ENCODE measurements around the gene FAM83G.

Gene FAM83G

GRCh38 chr17:18987862-18988545, 16.6 kb downstream of the FAM83G start:
- no peak for FAIRE-seq

- no peak for FAIRE-seq
Measured at GRCh38 chr17:18987230-18987610, 17.3 kb downstream of the FAM83G start.

- FAIRE-seq: no peak
Measured at GRCh38 chr17:18986541-18987229, 17.9 kb downstream of the FAM83G start.

GRCh38 chr17:18985475-18985874, 19.1 kb downstream of the FAM83G start:
- no peak for FAIRE-seq

- FAIRE-seq: no peak
Measured at GRCh38 chr17:18984273-18985114, 20.1 kb downstream of the FAM83G start.

GRCh38 chr17:18981642-18982424, 22.7 kb downstream of the FAM83G start:
- no peak for FAIRE-seq

- FAIRE-seq: no peak
Measured at GRCh38 chr17:18981335-18981641, 23.3 kb downstream of the FAM83G start.

- no peak for FAIRE-seq
Measured at GRCh38 chr17:18980682-18981334, 23.8 kb downstream of the FAM83G start.

- FAIRE-seq: no peak
Measured at GRCh38 chr17:18978655-18979054, 25.9 kb downstream of the FAM83G start.

GRCh38 chr17:18978050-18978449, 26.5 kb downstream of the FAM83G start:
- no peak for FAIRE-seq

- FAIRE-seq: no peak
Measured at GRCh38 chr17:18977646-18978045, 26.9 kb downstream of the FAM83G start.

- FAIRE-seq: no peak
Measured at GRCh38 chr17:18977021-18977420, 27.5 kb downstream of the FAM83G start.

- FAIRE-seq: no peak
Measured at GRCh38 chr17:18976201-18976600, 28.4 kb downstream of the FAM83G start.

GRCh38 chr17:18975597-18975996, 29.0 kb downstream of the FAM83G start:
- no peak for FAIRE-seq

- FAIRE-seq: no peak
Measured at GRCh38 chr17:18974407-18975149, 30.0 kb downstream of the FAM83G start.

GRCh38 chr17:18971801-18972200, 32.8 kb downstream of the FAM83G start:
- FAIRE-seq: no peak

GRCh38 chr17:18970582-18971480, 33.7 kb downstream of the FAM83G start:
- FAIRE-seq: no peak

- no peak for FAIRE-seq
Measured at GRCh38 chr17:18968945-18969887, 35.3 kb downstream of the FAM83G start.

- FAIRE-seq: no peak
Measured at GRCh38 chr17:18968345-18968744, 36.2 kb downstream of the FAM83G start.

Measured in endometrium (tissue), 2 donors.